ENCODE results near the gene CCNL1.
"Not testable (repeated sequence)": the region's sequence is repeated elsewhere in the genome, so short reads cannot be mapped to it uniquely, and the experiment has no call there.

Gene CCNL1

DNA sequence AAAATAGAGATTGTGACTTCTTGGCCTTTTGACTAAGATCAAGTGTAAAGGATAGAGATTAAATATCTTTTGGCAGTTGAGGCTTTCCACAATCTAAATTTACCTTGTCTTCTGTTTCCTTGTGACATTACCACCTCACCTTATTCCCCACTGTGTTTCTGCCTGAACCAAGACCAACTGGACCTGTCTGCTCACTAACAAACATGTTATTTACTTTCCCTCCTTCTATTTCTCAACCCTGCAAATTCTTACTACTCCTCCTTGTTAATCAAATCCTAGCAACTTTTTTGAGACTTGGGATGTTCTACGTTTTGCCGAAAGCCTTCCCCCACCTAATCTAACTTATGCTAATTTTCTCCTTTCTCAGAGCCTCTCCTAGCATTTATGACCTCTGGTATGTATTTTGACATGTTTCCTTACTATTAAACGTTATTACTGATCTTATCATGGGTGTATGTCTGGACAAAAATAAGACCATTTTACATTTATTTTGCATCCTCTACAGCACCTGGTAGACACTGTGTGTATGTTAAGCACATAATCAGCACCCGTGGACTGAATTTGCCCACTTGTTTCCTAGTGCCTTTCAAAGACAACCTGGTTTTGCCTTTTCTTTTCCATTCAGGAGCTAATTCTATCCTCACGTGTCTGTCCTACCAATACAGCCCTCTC is 7.6 kb upstream of the CCNL1 start:
- no peaks in the 10 kb centered on the region for H3K36me3 ChIP-seq (ENCODE audit: insufficient read depth, low read length)
- no peak overlapping the region for H3K9ac ChIP-seq (ENCODE audit: low read depth, low read length)
- H3K4me3 ChIP-seq (ENCODE audit: low read length) = no peak overlapping the region
- H3K27ac ChIP-seq (ENCODE audit: low read depth, low read length) = no peak overlapping the region
- H3K4me1 ChIP-seq (ENCODE audit: insufficient read depth, low read length) = no peaks in the 10 kb centered on the region
- H3K9me3 ChIP-seq (ENCODE audit: insufficient read depth, low read depth, low read length) = no peaks in the 10 kb centered on the region
- 84% methylated on average over 4 of the region's 5 CpGs for WGBS
- no peaks in the 10 kb centered on the region for H3K27me3 ChIP-seq (ENCODE audit: insufficient read depth, low read length)

- Histone ChIP-seq H3K9ac (ENCODE audit: low read depth, low read length) (no peak overlapping the region), H3K27ac (ENCODE audit: low read depth, low read length) (no peak overlapping the region), H3K4me3 (ENCODE audit: low read length) (no peak overlapping the region), H3K9me3 (ENCODE audit: insufficient read depth, low read depth, low read length) (no peaks in the 10 kb centered on the region), H3K4me1 (ENCODE audit: insufficient read depth, low read length) (no peaks in the 10 kb centered on the region), H3K27me3 (ENCODE audit: insufficient read depth, low read length) (no peaks in the 10 kb centered on the region), H3K36me3 (ENCODE audit: insufficient read depth, low read length) (no peaks in the 10 kb centered on the region)
- 84% methylated on average over 2 of the region's 2 CpGs for WGBS
Observed at GRCh38 chr3:157166561-157166960, 6.6 kb upstream of the CCNL1 start.

GRCh38 chr3:157166115-157166514 is 6.2 kb upstream of the CCNL1 start:
- Histone ChIP-seq H3K9me3 (ENCODE audit: insufficient read depth, low read depth, low read length) (no peaks in the 10 kb centered on the region), H3K4me3 (ENCODE audit: low read length) (no peak overlapping the region), H3K4me1 (ENCODE audit: insufficient read depth, low read length) (peaks cover 3% of the 10 kb centered on the region; the same call in 1 of the 2 replicates), H3K27ac (ENCODE audit: low read depth, low read length) (no peak overlapping the region), H3K9ac (ENCODE audit: low read depth, low read length) (no peak overlapping the region), H3K27me3 (ENCODE audit: insufficient read depth, low read length) (no peaks in the 10 kb centered on the region), H3K36me3 (ENCODE audit: insufficient read depth, low read length) (no peaks in the 10 kb centered on the region)

DNA sequence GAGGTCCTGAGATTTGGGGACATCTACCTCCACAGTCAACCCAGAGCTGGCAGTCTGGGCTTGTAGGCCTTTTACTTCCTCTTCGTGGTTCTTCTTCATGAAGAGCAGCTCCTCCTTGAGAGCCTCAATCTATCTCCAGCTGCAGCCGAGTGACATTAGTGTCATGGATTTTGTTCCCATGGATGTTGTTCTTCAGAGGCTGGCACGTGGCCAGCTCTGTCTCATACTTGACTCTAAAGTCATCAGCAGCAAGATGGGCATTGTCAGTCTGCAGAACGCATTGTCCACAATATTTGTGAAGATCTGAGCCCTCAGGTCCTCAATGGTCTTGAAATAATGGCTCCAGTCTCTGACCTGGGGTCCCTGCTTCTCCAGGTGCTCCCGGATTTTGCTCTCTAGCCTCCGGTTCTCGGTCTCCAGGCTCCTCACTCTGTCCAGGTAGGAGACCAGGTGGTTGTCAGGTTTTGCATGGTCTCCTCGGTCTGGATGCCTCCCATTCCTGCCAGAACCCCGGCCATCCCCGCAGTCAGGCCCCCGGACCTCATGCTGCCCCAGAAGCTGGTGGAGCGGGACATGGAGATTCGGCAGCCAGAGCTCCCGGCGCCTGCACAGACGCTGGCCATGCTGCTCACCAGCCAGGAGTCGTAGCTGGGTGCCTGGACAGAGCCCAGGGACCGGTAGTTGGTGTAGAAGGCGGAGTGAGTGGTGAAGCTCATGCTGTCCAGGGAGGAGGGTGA is 3.4 kb upstream of the CCNL1 start:
- Histone ChIP-seq H3K36me3 (ENCODE audit: insufficient read depth, low read length) (peaks cover 8% of the 10 kb centered on the region), H3K27me3 (ENCODE audit: insufficient read depth, low read length) (no peaks in the 10 kb centered on the region), H3K9me3 (ENCODE audit: insufficient read depth, low read depth, low read length) (no peaks in the 10 kb centered on the region), H3K4me1 (ENCODE audit: insufficient read depth, low read length) (peaks cover 12% of the 10 kb centered on the region), H3K27ac (ENCODE audit: low read depth, low read length) (no peak overlapping the region), H3K9ac (ENCODE audit: low read depth, low read length) (no peak overlapping the region), H3K4me3 (ENCODE audit: low read length) (no peak overlapping the region)
- WGBS = 96% methylated on average over 19 of the region's 19 CpGs

DNA sequence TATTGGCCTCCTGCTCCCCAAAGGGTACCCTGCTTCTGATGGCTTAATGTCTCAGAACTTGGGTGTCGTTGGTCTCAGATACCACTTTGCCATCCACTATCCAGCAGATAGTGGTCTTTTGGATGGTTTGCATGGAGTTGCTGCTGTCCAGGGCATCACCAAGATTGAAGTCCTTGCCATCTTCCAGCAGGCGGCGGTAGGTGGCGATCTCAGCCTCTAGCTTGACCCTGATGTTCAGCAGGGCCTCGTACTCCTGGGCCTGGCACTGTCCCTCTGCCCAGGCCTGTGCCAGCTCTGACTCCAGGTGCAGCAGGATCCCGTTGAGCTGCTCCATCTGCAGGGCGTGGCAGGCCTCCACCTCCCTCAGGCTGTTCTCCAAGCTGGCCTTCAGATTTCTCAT is 2.7 kb upstream of the CCNL1 start:
- not testable (repeated sequence) for H3K4me3 ChIP-seq (ENCODE audit: low read length); H3K9me3 ChIP-seq (ENCODE audit: insufficient read depth, low read depth, low read length); H3K27me3 ChIP-seq (ENCODE audit: insufficient read depth, low read length); H3K27ac ChIP-seq (ENCODE audit: low read depth, low read length); H3K9ac ChIP-seq (ENCODE audit: low read depth, low read length)
- H3K36me3 ChIP-seq (ENCODE audit: insufficient read depth, low read length) = peaks cover 16% of the 10 kb centered on the region
- H3K4me1 ChIP-seq (ENCODE audit: insufficient read depth, low read length) = peaks cover 19% of the 10 kb centered on the region
- WGBS = 79% methylated on average over 7 of the region's 7 CpGs

DNA sequence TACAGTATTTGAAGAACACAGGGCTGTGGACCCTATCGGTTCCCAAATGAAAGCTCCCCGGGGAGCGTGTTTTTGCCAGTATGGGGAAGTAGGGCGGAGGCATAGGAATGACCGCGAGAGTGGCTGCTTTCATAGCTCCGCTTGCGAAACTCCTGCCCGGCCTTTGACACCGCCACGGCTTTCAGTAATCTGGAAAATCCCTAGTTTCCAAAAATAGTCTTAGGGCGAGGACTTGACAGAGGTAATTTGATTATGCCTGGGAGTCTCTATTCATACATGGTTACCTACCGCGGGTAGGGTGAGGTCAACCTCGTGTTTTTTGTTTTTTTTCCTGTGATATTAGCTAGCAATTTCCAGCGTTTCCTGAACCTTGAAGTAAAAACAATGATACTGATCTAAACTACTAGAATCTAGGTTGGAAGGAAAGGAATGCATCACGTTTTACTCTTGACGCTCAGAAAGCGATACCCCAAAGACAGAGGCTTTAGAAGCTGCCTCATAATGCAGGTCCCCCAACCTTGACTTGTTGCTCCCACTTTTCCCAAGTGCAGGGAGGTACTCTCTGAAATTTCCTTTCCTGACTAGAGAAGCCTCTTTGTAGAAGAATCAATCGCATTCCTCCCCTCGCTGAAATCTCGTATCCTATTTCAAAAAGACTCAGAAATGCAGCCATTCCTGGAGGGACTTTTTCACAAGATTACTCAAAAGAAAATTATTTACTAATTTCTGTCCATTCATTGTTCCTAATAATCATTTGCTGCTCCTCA is 894 bp upstream of the CCNL1 start:
- Histone ChIP-seq H3K9me3 (ENCODE audit: insufficient read depth, low read depth, low read length) (no peaks in the 10 kb centered on the region), H3K36me3 (ENCODE audit: insufficient read depth, low read length) (peaks cover 33% of the 10 kb centered on the region), H3K9ac (ENCODE audit: low read depth, low read length) (peak overlapping the region; percentile 99), H3K4me3 (ENCODE audit: low read length) (peak overlapping the region; percentile 97), H3K27me3 (ENCODE audit: insufficient read depth, low read length) (no peaks in the 10 kb centered on the region), H3K4me1 (ENCODE audit: insufficient read depth, low read length) (peaks cover 36% of the 10 kb centered on the region), H3K27ac (ENCODE audit: low read depth, low read length) (peak overlapping the region; percentile 99)
- 21% methylated on average over 22 of the region's 22 CpGs for WGBS

- Histone ChIP-seq H3K27me3 (ENCODE audit: insufficient read depth, low read length) (no peaks in the 10 kb centered on the region), H3K36me3 (ENCODE audit: insufficient read depth, low read length) (peaks cover 50% of the 10 kb centered on the region), H3K4me1 (ENCODE audit: insufficient read depth, low read length) (peaks cover 46% of the 10 kb centered on the region), H3K9ac (ENCODE audit: low read depth, low read length) (peak overlapping the region; percentile 99), H3K4me3 (ENCODE audit: low read length) (peak overlapping the region; percentile 97), H3K9me3 (ENCODE audit: insufficient read depth, low read depth, low read length) (no peaks in the 10 kb centered on the region), H3K27ac (ENCODE audit: low read depth, low read length) (peak overlapping the region; percentile 99)
- 2% methylated on average over 44 of the region's 46 CpGs for WGBS
Observed at GRCh38 chr3:157159037-157159761, 748 bp downstream of the CCNL1 start.

DNA sequence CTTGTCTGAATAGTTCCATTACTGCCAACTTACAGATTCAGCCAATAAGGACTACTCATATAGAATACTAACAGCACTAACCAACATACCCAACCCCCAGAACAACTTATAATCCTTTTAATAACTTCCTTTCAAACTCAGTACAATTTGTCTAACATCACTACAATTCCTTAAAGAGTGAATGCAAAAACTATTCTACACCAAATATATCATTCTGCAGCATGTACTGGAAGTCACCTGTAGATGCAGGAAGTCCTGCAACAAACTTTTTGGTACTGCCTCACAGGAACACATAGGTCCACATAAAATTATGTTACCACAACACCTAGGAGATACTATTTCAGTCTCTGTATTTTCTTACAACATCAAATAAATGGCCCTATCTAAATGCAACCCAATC is 2.1 kb downstream of the CCNL1 start:
- 0 out of 2 replicates have a peak overlapping the region, but pooled peaks have one; percentile 99 for H3K9ac ChIP-seq (ENCODE audit: low read depth, low read length)
- H3K27me3 ChIP-seq (ENCODE audit: insufficient read depth, low read length) = no peaks in the 10 kb centered on the region
- no peak overlapping the region for H3K27ac ChIP-seq (ENCODE audit: low read depth, low read length)

DNA sequence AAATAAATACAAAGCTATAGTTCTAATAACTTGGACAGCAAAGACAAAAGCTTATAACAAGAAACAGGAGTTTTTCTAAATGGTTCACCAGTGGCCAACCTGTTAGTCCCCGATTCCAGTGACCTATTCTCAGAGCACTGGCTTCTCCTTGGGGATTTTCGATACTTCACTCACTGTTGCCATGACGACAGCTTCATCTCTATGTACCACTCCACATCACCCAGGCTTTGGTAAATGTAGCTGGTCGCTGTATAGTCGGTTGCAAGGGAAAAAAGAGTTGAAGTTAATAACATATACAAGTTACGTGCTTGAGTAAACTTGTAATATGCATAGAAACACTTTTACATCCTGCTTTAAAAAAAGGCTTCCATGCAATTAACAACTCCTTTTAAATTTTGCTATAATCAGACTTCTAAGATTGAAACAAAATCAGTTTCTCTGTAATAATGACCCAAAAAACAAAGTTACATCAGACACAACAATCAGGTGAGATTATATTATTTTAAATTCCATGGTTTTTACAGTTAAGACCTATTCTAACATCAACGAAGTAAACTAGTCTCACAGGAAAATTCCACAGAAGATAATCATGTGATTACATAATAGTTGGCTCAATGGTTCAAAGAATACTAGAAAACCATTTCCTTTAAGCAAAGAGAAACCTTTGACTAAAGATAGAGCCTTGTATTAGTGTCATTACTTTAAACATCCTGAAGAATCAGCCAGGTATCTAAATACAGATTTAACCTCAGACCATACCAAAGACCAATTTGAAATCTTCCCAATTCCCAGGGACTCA is 2.9 kb downstream of the CCNL1 start:
- Histone ChIP-seq H3K9me3 (ENCODE audit: insufficient read depth, low read depth, low read length) (no peaks in the 10 kb centered on the region), H3K9ac (ENCODE audit: low read depth, low read length) (no peak overlapping the region), H3K4me3 (ENCODE audit: low read length) (peak overlapping the region; percentile 97; the same call in 1 of the 2 replicates), H3K27ac (ENCODE audit: low read depth, low read length) (no peak overlapping the region), H3K4me1 (ENCODE audit: insufficient read depth, low read length) (peaks cover 46% of the 10 kb centered on the region), H3K27me3 (ENCODE audit: insufficient read depth, low read length) (no peaks in the 10 kb centered on the region), H3K36me3 (ENCODE audit: insufficient read depth, low read length) (peaks cover 71% of the 10 kb centered on the region)
- 93% methylated on average over 4 of the region's 7 CpGs for WGBS

More for the DNA sequence above, 2.1 kb downstream of the CCNL1 start:
- H3K4me3 ChIP-seq (ENCODE audit: low read length) = peak overlapping the region; percentile 97
- H3K36me3 ChIP-seq (ENCODE audit: insufficient read depth, low read length) = peaks cover 63% of the 10 kb centered on the region
- no peaks in the 10 kb centered on the region for H3K9me3 ChIP-seq (ENCODE audit: insufficient read depth, low read depth, low read length)
- H3K4me1 ChIP-seq (ENCODE audit: insufficient read depth, low read length) = peaks cover 46% of the 10 kb centered on the region

- Histone ChIP-seq H3K9ac (ENCODE audit: low read depth, low read length) (no peak overlapping the region), H3K9me3 (ENCODE audit: insufficient read depth, low read depth, low read length) (no peaks in the 10 kb centered on the region), H3K27me3 (ENCODE audit: insufficient read depth, low read length) (no peaks in the 10 kb centered on the region), H3K4me1 (ENCODE audit: insufficient read depth, low read length) (peaks cover 40% of the 10 kb centered on the region), H3K36me3 (ENCODE audit: insufficient read depth, low read length) (peaks cover 86% of the 10 kb centered on the region), H3K27ac (ENCODE audit: low read depth, low read length) (no peak overlapping the region), H3K4me3 (ENCODE audit: low read length) (peak overlapping the region; percentile 16; the same call in 1 of the 2 replicates)
- WGBS = no CpG with 5 or more reads among the region's 3 CpGs
Observed at GRCh38 chr3:157155591-157155990, 4.4 kb downstream of the CCNL1 start.

All from HUES64 (cell line).